Stomach (tissue), 4 donors: ENCODE data around the gene SLC23A3.

Experiments used
- EP300 ChIP-seq: sonication (generic); formaldehyde crosslinking; IDR thresholded peaks from one replicate; pipeline ENCODE4 v1.6.1; 2017; ENCODE audit warnings: antibody characterized with exemption
- POLR2A ChIP-seq, 4 donors: fragments of 450-650 bp; IDR thresholded peaks; one replicate each; pipeline ENCODE4 v1.6.1; 2016; ENCODE audit warnings: antibody characterized with exemption in 4 of 4, control low read depth in 2 of 4, mild to moderate bottlenecking in 1 of 4, moderate library complexity in 1 of 4
- POLR2AphosphoS5 ChIP-seq, 3 donors: sonication (generic); formaldehyde crosslinking; IDR thresholded peaks; one replicate each; pipeline ENCODE4 v1.6.1; 2016; ENCODE audit warnings: antibody characterized with exemption in 3 of 3
- TF ChIP-seq, protein P1 (sequence below), 7 experiments: fragments of 450-650 bp in 4 of 7; fragments of 200-600 bp in 3 of 7; sonication (generic) in 3 of 7; IDR thresholded peaks; one replicate each; pipeline ENCODE4 v1.5.1; 2016 to 2019; ENCODE audit warnings: antibody characterized with exemption in 7 of 7, control low read depth in 2 of 7, mild to moderate bottlenecking in 1 of 7

- TF ChIP-seq EP300 (no peak), POLR2AphosphoS5 (IDR thresholded peaks at IDR 0.05) (no peak), POLR2A (IDR thresholded peaks at IDR 0.05) (no peak)
- TF ChIP-seq, protein P1, sequence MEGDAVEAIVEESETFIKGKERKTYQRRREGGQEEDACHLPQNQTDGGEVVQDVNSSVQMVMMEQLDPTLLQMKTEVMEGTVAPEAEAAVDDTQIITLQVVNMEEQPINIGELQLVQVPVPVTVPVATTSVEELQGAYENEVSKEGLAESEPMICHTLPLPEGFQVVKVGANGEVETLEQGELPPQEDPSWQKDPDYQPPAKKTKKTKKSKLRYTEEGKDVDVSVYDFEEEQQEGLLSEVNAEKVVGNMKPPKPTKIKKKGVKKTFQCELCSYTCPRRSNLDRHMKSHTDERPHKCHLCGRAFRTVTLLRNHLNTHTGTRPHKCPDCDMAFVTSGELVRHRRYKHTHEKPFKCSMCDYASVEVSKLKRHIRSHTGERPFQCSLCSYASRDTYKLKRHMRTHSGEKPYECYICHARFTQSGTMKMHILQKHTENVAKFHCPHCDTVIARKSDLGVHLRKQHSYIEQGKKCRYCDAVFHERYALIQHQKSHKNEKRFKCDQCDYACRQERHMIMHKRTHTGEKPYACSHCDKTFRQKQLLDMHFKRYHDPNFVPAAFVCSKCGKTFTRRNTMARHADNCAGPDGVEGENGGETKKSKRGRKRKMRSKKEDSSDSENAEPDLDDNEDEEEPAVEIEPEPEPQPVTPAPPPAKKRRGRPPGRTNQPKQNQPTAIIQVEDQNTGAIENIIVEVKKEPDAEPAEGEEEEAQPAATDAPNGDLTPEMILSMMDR (IDR thresholded peaks at IDR 0.05): no peak
Measured at GRCh38 chr2:219179601-219180465, 10.0 kb upstream of the SLC23A3 start.
